Heart left ventricle (tissue), 13 donors: Measurements from ENCODE around the gene HEBP1.

Experiments used
- POLR2A ChIP-seq, 2 donors: fragments of 450-650 bp; IDR thresholded peaks; one replicate each; pipeline ENCODE4 v1.6.1; 2017; ENCODE audit warnings: antibody characterized with exemption in 2 of 2, mild to moderate bottlenecking in 2 of 2, moderate library complexity in 2 of 2
- TF ChIP-seq, protein P1 (sequence below), 12 donors: fragments of 200-600 bp; sonication (generic) in 4 of 12; IDR thresholded peaks; one replicate each; pipeline versions ENCODE4 v1.5.0 to v1.8.0; 2018 to 2022; ENCODE audit warnings: antibody characterized with exemption in 12 of 12, mild to moderate bottlenecking in 5 of 12
- donor health status: ischemic (EF 13 %, LVEDD 7.1; RV severe dilation, severe dysfunction).
- donor health status: DM: no; HTN: yes; CAD: no.
- donor health status: DM: no; HTN: no; CAD: no.
- donor health status: ischemic (EF 25% LVEDD 6.9; RV normal size, moderate dysfunction).
- donor health status: ischemic (EF 25% LVEDD 5.7; RV mildly dilated, moderate dysfunction).
- donor health status: ischemic (EF 35%, LVEDD 5.7; RV mildly dilated, moderate dysfunction).
- donor health status: nonischemic (EF 11% LVEDD 7.7; RV severe dilation, severe dysfunction).
- donor health status: DM: yes; HTN: yes; CAD: no.
- donor health status: PGD.
- donor health status: ischemic (EF 29% LVEDD 5.4; RV normal size, mild dysfunction).
- donor health status: nonischemic (EF 23%, LVEDD 6.1; RV moderate dilation, normal function).

DNA sequence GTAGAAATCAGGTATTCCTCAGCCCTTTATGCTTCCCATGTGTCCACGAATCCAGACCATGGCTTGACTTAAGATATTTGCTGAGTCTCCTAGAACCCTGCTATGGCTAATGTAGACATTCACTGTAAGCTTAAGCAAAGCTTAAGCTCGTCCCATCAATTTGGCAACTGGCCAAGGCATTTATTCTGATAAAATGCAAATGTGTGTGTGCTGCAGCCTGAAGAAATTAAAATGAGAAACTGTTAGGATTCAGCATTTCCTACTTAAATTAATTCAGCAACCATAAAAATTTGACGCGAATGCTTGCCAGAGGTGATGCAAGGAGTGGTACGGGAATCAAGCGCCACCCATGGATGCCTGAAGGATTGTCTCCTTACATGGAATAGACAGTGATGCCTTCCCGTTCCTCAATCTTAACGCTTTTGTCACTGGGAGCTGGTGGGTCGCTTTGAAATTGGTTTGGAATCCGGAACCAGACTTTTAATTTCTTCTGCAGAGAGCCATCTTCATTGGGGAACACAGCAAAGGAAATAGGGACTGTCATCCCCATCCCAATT is 13.2 kb downstream of the HEBP1 start:
- TF ChIP-seq, protein P1, sequence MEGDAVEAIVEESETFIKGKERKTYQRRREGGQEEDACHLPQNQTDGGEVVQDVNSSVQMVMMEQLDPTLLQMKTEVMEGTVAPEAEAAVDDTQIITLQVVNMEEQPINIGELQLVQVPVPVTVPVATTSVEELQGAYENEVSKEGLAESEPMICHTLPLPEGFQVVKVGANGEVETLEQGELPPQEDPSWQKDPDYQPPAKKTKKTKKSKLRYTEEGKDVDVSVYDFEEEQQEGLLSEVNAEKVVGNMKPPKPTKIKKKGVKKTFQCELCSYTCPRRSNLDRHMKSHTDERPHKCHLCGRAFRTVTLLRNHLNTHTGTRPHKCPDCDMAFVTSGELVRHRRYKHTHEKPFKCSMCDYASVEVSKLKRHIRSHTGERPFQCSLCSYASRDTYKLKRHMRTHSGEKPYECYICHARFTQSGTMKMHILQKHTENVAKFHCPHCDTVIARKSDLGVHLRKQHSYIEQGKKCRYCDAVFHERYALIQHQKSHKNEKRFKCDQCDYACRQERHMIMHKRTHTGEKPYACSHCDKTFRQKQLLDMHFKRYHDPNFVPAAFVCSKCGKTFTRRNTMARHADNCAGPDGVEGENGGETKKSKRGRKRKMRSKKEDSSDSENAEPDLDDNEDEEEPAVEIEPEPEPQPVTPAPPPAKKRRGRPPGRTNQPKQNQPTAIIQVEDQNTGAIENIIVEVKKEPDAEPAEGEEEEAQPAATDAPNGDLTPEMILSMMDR (IDR thresholded peaks at IDR 0.05): no peak
- no peak for TF ChIP-seq POLR2A (IDR thresholded peaks at IDR 0.05)
